ENCODE data around the gene GPD1.
A peak's percentile ranks its signal among the peaks of the same experiment; 100 is the strongest.

Gene GPD1

GRCh38 chr12:50120953-50121352 lies 17.1 kb downstream of the GPD1 start:
- ChIA-PET POLR2A (interaction anchor here (0.7 to 1.9 kb wide), 2 partner anchors 9 to 339 kb away, joined by 4 to 12 read pairs; partner anchors contain the start of gene COX14), CTCF (interaction anchor here (1.5 to 19.2 kb wide), 4 partner anchors 6 to 55 kb away, joined by 3 to 296 read pairs (median 150); partner anchors contain the start of gene COX14)
- no peak for DNase-seq (ENCODE audit: extremely low spot score)
- TF ChIP-seq CTCF (IDR thresholded peaks at IDR 0.05; ENCODE audit: control extremely low read depth, extremely low read depth, low read depth, missing control alignments), result no peak

GRCh38 chr12:50121641-50122040 lies 17.8 kb downstream of the GPD1 start:
- CTCF ChIA-PET, result interaction anchor here (1.5 to 19.2 kb wide), 4 partner anchors 6 to 54 kb away, joined by 3 to 296 read pairs (median 150); partner anchors contain the start of gene COX14
- POLR2A ChIA-PET, result interaction anchor here (1.9 kb wide), 1 partner anchor 10 kb away, joined by 12 read pairs; the partner anchor contains the start of gene COX14
- no peak for DNase-seq (ENCODE audit: extremely low spot score)
- TF ChIP-seq CTCF (IDR thresholded peaks at IDR 0.05; ENCODE audit: control extremely low read depth, extremely low read depth, low read depth, missing control alignments), result no peak

DNA sequence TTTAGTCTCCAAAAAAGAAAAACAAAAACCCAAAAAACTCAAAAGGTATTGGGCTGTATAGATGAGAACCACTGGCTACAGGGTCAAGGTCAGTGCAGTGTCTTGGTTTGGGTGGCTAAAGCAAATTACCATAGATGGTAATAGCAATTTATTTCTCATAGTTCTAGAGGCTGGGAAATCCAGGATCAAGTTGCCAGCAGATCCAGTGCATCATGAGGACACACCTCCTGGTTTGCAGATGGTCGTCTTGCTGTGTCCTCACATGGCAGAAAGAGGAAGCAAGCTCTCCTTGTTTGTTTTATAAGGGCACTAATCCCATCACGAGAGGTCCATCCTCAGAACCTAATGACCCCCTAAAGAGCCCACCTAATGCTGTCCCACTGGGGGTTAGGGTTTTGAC lies 19.4 kb downstream of the GPD1 start:
- CTCF ChIA-PET, result interaction anchor here (0.7 to 19.2 kb wide), 6 partner anchors 4 to 62 kb away, joined by 3 to 296 read pairs (median 4); partner anchors contain the start of gene COX14
- POLR2A ChIA-PET, result no interaction called here
- no peak for TF ChIP-seq CTCF (IDR thresholded peaks at IDR 0.05; ENCODE audit: control extremely low read depth, extremely low read depth, low read depth, missing control alignments)
- DNase-seq (ENCODE audit: extremely low spot score), result no peak

DNA sequence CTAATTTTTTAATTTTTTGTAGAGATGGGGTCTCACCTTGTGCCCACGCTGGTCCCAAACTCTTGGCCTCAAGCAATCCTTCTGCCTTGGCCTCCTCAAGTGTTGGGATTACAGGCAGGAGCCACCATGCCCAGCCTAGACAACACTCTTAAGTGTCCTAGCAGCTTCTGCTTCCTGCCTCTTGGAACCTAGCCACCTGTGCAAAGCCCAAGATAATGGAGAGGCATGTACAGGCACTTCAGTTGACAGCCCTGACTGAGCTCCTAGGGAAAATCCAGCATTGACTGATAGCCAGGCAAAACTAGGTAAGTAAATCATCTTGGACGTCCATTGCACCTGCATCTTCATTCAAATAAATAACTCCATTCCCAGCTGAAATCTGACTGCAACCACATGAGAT lies 23.7 kb downstream of the GPD1 start:
- no peak for DNase-seq (ENCODE audit: extremely low spot score)
- POLR2A ChIA-PET, result interaction anchor here (0.6 to 1.7 kb wide), 2 partner anchors 15 to 115 kb away, joined by 3 to 7 read pairs; partner anchors contain the start of gene COX14
- CTCF ChIA-PET, result interaction anchor here (0.7 to 15.5 kb wide), 9 partner anchors 12 to 187 kb away, joined by 3 to 296 read pairs (median 3); partner anchors contain the start of gene COX14
- TF ChIP-seq CTCF (IDR thresholded peaks at IDR 0.05; ENCODE audit: control extremely low read depth, extremely low read depth, low read depth, missing control alignments), result no peak

DNA sequence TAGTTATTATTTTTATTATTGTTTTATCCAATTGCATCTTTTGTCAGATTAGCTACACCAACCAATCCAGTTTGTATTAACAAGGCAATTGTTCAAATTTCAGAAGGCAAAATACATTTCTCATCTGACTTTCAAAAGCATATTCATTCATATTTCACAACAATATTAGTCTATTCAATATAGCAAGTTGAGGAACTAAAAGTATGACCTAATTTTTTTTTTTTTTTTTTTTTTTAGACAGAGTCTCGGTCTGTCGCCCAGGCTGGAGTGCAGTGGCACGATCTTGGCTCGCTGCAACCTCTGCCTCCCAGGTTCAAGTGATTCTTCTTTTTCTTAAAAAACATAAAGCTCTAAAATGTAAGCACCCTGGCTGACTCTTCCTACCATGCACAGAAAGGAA lies 25.5 kb downstream of the GPD1 start:
- no peak for DNase-seq (ENCODE audit: extremely low spot score)
- POLR2A ChIA-PET, result interaction anchor here (0.7 to 3.9 kb wide), 2 partner anchors 17 to 263 kb away, joined by 4 to 16 read pairs; partner anchors contain the start of gene COX14
- TF ChIP-seq CTCF (IDR thresholded peaks at IDR 0.05; ENCODE audit: control extremely low read depth, extremely low read depth, low read depth, missing control alignments), result no peak
- CTCF ChIA-PET, result interaction anchor here (1.3 to 15.5 kb wide), 5 partner anchors 14 to 47 kb away, joined by 3 to 296 read pairs (median 6); partner anchors contain the start of gene COX14

DNA sequence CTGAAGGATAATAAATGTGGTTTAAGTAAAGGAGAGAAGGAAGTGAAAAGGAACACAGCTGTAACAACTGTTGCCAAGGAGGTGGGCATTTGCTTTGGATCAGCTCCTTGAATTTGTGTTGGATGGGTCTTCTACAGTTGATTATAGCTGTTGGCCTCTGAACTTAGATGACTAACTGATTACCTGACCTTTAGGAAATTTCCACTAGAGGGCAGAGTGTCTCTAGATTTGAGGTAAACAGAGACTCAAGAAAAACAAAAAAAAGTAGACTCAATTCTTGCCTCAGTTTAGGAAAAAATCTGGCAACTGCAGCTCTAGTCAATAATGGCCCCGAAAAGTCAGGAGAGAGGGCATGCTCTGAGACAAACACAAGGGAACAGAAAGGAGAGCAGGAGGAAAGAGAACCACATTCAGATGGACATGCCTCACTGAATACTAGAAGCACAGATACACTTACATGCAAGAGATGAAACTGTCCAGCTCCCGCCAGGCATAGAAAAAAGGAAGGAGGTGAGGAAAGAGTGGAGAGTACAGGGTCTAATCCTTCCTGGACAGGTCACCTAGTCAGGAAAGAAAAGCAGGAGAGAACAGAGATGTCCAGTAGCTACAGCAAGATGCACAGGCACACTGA lies 28.8 kb downstream of the GPD1 start:
- POLR2A ChIA-PET, result interaction anchor here (3.9 kb wide), 1 partner anchor 20 kb away, joined by 16 read pairs; the partner anchor contains the start of gene COX14
- CTCF ChIA-PET, result interaction anchor here (0.7 to 15.5 kb wide), 35 partner anchors 10 to 372 kb away, joined by 3 to 296 read pairs (median 4); partner anchors contain the start of genes CERS5, COX14, DIP2B and GPD1
- peak; percentile 42 for DNase-seq (ENCODE audit: extremely low spot score)
- TF ChIP-seq CTCF (IDR thresholded peaks at IDR 0.05; ENCODE audit: control extremely low read depth, extremely low read depth, low read depth, missing control alignments), result peak; percentile 59

All from GM10248 (cell line).